ENCODE measurements around the gene TCEANC2. TPM values are rescaled to one million over a fixed set of nuclear protein-coding genes. Genes with fewer than 3 reads are reported as not detected.
A peak's percentile ranks its signal among the peaks of the same experiment; 100 is the strongest.

TCEANC2 gene
- polyA plus RNA-seq, 1 of the 3 experiments (the other 2 are of a cell fraction) = 4.7 TPM

DNA sequence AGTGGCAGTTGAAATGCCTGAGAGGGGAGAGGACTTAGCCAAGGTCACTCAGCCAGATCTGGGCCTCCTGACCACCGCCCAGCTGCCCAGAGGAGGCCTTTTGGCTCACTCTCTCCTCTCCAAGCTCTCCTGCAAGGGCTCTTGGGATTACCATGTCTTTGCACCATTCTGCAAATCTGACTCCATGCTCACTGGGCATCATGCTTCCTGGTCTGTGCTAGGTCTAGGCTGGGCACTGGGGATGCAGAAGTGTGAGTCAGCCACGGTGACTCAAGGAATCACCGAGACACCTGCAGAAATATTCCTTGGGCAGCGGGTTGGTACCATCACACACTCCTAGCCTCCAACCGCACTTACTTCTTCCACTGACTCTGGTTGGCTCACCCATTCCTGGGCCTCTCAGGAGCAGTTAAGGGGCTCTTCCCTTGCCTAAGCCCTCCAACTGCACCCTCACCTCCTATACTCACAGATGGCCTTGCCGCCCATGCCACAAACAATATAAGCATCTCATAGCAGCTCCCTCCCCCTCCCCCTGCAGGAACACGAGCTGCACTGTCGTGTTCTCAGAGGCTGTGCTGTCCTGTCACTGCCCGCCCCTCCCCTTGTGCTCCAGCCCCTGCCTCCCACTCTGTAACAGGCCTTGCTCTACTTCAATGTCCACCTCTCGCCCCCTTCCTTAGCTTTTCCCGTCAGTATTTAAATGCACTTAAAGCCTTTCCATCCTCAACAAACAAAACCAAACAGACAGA is 64.6 kb downstream of the TCEANC2 start:
- H3K4me2 ChIP-seq = peak overlapping the region; percentile 34; the same call in 1 of the 2 replicates
- H2AFZ ChIP-seq (ENCODE audit: low read depth) = peak overlapping the region; percentile 44; the same call in 1 of the 2 replicates
- DNase-seq = no peak
- no peak overlapping the region; the same call in 1 of the 2 replicates for H3K9ac ChIP-seq
- WGBS (ENCODE audit: low lambda C conversion rate) = 76% methylated on average over 8 of the region's 11 CpGs
- ChIA-PET POLR2A (no interaction called here), CTCF (interaction anchor here (1.3 to 1.6 kb wide), 2 partner anchors 372 to 692 kb away, joined by 3 to 7 read pairs; no protein-coding TSS in a partner anchor)
- H3K4me3 ChIP-seq (ENCODE audit: low read depth in 2 of 2, low read length in 1 of 2) = no peak overlapping the region
- H3K36me3 ChIP-seq (replicated peaks in 1 of 2; ENCODE audit: control insufficient read depth in 1 of 2, insufficient read depth in 2 of 2, low read length in 1 of 2) = no peaks in the 10 kb centered on the region
- H3F3A ChIP-seq (replicated peaks; ENCODE audit: insufficient read depth) = peaks cover 4% of the 10 kb centered on the region
- peaks cover 4 to 5% of the 10 kb centered on the region in 2 experiments; a peak in 2 of 4 replicates for H3K4me1 ChIP-seq (ENCODE audit: control insufficient read depth in 1 of 2, insufficient read depth in 2 of 2, low read depth in 1 of 2, low read length in 1 of 2)
- H3K79me2 ChIP-seq (ENCODE audit: insufficient read depth) = no peaks in the 10 kb centered on the region
- H3K27me3 ChIP-seq (ENCODE audit: insufficient read depth) = no peaks in the 10 kb centered on the region
- no peaks in the 10 kb centered on the region for H3K9me2 ChIP-seq
- peak overlapping the region in 1 of 2 experiments; percentile 72; a peak in 2 of 4 replicates for H3K27ac ChIP-seq (ENCODE audit: low read depth in 2 of 2, low read length in 1 of 2)
- H3K9me3 ChIP-seq = no peaks in the 10 kb centered on the region
- TF ChIP-seq PBX3 (IDR thresholded peaks at IDR 0.05) = no peak
- TF ChIP-seq ZBTB33 (IDR thresholded peaks at IDR 0.05; ENCODE audit: borderline replicate concordance, low read depth) = no peak
- TF ChIP-seq, protein P1, sequence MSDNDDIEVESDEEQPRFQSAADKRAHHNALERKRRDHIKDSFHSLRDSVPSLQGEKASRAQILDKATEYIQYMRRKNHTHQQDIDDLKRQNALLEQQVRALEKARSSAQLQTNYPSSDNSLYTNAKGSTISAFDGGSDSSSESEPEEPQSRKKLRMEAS (IDR thresholded peaks at IDR 0.05; ENCODE audit: low read depth) = no peak
- TF ChIP-seq FOSL2 (IDR thresholded peaks at IDR 0.05; ENCODE audit: borderline replicate concordance, low read depth) = peak; percentile 59; the same call in 1 of the 2 replicates
- no peak for TF ChIP-seq RCOR1 (IDR thresholded peaks at IDR 0.05; ENCODE audit: low read length)
- no peak for TF ChIP-seq RXRA (IDR thresholded peaks at IDR 0.05; ENCODE audit: borderline replicate concordance, low read depth)
- no peaks in the 10 kb centered on the region for H4K20me1 ChIP-seq (ENCODE audit: insufficient read depth)

DNA sequence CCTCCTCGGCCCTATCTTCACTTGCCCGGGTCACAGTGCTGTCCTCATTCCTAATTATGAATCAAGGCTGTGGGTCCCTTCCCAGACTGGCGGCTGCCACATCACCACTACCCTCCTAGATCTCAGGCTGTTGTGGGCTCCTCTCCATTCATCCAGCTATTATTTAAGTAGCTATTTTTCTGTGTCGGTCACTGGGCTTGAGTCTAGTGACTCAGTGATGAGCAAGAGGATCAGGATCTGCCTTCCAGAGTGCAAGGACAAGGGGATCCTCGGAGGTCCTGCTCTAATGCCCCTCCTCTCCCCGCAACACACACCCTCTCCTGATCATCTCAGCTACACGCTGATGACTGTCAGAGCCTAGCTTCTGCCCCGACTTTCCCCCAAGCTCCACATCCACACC is 65.3 kb downstream of the TCEANC2 start:
- H3F3A ChIP-seq (replicated peaks; ENCODE audit: insufficient read depth) = peaks cover 6% of the 10 kb centered on the region
- H2AFZ ChIP-seq (ENCODE audit: low read depth) = peak overlapping the region; percentile 44; the same call in 1 of the 2 replicates
- H3K9me3 ChIP-seq = no peaks in the 10 kb centered on the region
- peak overlapping the region in 1 of 2 experiments; percentile 72; a peak in 2 of 4 replicates for H3K27ac ChIP-seq (ENCODE audit: low read depth in 2 of 2, low read length in 1 of 2)
- no peaks in the 10 kb centered on the region for H3K9me2 ChIP-seq
- H3K79me2 ChIP-seq (ENCODE audit: insufficient read depth) = no peaks in the 10 kb centered on the region
- DNase-seq = no peak
- no peaks in the 10 kb centered on the region for H4K20me1 ChIP-seq (ENCODE audit: insufficient read depth)
- H3K4me2 ChIP-seq = peak overlapping the region; percentile 34; the same call in 1 of the 2 replicates
- CTCF ChIA-PET = interaction anchor here (1.3 to 1.6 kb wide), 2 partner anchors 371 to 691 kb away, joined by 3 to 7 read pairs; no protein-coding TSS in a partner anchor
- peaks cover 4 to 5% of the 10 kb centered on the region in 2 experiments; a peak in 2 of 4 replicates for H3K4me1 ChIP-seq (ENCODE audit: control insufficient read depth in 1 of 2, insufficient read depth in 2 of 2, low read depth in 1 of 2, low read length in 1 of 2)
- no peaks in the 10 kb centered on the region for H3K36me3 ChIP-seq (replicated peaks in 1 of 2; ENCODE audit: control insufficient read depth in 1 of 2, insufficient read depth in 2 of 2, low read length in 1 of 2)
- 45% methylated on average over 8 of the region's 8 CpGs for WGBS (ENCODE audit: low lambda C conversion rate)
- no peak overlapping the region for H3K4me3 ChIP-seq (ENCODE audit: low read depth in 2 of 2, low read length in 1 of 2)
- POLR2A ChIA-PET = interaction anchor here (0.6 kb wide), 1 partner anchor 276 kb away, joined by 4 read pairs; no protein-coding TSS in a partner anchor
- no peak overlapping the region; the same call in 1 of the 2 replicates for H3K9ac ChIP-seq
- TF ChIP-seq FOXJ3 (CRISPR knock-in tag; IDR thresholded peaks at IDR 0.05) (no peak), FOSL2 (IDR thresholded peaks at IDR 0.05; ENCODE audit: borderline replicate concordance, low read depth) (peak; percentile 79)
- H3K27me3 ChIP-seq (ENCODE audit: insufficient read depth) = no peaks in the 10 kb centered on the region

Measured in SK-N-SH (cell line).